WI38 (cell line): ENCODE data around the gene RXRA.

Experiments used
- H3K4me3 ChIP-seq: 2 replicates; pipeline ENCODE4 v1.5.1; 2011; ENCODE audit warnings: low read depth, mild to moderate bottlenecking, control low read depth, low read length
- TF ChIP-seq, protein P1 (sequence below): IDR thresholded peaks from 2 replicates; pipeline ENCODE4 v1.5.1; 2012; ENCODE audit warnings: low read depth, mild to moderate bottlenecking, control low read depth, low read length

Gene RXRA

DNA sequence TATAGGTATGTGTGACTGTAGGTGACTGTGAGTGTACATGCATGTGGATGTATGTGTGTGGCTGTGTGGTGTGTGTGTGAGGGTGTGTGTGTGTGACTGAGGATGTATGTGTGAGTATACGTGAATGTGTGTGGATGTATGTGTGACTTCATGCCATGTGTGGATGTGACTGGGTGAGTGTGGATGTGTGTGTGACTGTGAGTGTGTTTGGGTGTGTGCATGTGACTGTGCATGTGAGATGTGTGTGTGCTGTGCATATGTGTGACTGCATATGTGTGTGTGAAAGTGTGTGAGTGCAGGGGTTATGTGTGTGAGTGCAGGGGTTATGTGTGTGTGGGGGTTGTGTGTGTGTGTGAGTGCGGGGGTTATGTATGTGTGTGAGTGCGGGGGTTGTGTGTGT is 42.3 kb downstream of the RXRA start:
- TF ChIP-seq, protein P1, sequence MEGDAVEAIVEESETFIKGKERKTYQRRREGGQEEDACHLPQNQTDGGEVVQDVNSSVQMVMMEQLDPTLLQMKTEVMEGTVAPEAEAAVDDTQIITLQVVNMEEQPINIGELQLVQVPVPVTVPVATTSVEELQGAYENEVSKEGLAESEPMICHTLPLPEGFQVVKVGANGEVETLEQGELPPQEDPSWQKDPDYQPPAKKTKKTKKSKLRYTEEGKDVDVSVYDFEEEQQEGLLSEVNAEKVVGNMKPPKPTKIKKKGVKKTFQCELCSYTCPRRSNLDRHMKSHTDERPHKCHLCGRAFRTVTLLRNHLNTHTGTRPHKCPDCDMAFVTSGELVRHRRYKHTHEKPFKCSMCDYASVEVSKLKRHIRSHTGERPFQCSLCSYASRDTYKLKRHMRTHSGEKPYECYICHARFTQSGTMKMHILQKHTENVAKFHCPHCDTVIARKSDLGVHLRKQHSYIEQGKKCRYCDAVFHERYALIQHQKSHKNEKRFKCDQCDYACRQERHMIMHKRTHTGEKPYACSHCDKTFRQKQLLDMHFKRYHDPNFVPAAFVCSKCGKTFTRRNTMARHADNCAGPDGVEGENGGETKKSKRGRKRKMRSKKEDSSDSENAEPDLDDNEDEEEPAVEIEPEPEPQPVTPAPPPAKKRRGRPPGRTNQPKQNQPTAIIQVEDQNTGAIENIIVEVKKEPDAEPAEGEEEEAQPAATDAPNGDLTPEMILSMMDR, result no peak

DNA sequence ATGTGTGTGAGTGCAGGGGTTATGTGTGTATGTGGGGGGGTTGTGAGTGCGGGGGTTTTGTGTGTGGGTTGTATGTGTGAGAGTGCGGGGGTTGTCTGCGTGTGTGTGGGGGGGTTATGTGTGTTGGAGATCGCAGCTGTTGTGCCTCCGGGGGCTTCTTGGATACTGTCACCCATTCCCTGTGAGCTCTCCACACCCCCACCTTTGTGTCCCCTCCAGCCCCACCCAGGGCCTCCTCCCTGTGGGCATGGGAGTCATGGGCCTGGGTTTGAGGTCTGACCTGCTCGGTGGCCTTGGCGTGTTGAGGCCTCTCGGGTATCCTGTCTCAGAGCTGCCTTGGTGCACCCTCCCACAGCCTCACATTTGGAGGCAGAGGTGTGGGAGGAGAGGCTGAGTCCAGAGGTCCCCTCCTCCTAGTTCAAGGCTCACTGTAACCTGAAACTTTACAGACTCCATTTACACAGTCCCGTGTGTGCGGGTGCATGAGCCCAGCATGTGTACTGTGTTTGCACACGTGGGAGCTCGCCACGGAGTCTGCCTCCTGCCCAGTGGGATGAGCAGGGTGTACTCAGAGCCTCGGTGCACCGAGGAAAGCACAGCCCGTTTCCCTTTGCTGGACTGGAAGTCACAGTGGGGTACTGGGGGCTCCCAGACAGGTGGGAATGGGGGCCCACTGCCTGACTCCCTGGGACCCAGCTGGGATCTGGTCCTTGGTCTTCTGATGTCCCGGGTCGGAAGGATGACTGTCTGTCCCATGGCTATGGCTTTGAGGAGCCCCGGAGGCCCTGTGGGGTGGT is 43.4 kb downstream of the RXRA start:
- H3K4me3 ChIP-seq, result no peak overlapping the region
- TF ChIP-seq, protein P1, result no peak

More for the DNA sequence above, 42.3 kb downstream of the RXRA start:
- no peak overlapping the region for H3K4me3 ChIP-seq

DNA sequence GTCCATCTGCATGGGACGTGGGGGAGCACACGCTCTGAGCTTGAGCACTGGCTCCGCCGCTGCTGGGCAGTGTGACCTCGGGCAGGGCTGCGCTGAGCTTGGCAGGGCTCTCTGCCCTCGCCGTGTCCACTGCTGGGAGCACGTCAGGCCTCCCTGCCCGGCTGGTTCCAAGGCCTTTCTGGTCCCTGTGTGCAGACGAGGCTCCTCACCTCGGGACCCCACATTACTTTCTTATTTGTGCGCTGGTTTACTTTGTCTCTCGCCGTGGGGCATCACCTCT is 43.9 kb downstream of the RXRA start:
- TF ChIP-seq, protein P1, result no peak

DNA sequence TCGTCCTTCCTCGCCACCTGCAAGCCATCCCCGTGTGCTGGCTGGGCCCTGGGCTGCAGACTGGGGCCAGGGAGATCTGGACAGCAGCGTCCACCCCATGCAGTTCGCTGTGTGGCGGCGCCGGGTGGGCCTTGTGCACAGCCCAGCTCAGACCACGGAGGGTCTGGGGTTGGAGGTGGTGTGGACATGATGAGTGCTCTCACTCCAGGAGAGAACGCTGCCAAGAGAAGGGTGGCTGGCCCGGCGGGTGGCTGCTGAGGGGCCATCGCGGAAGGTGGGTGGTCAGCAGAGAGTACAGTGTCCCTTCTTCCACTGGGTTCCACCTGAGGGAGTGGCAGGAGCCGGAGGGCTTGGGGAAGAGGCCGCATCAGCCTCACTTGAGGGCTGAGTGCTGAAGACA is 44.4 kb downstream of the RXRA start:
- H3K4me3 ChIP-seq, result no peak overlapping the region
- TF ChIP-seq, protein P1, result no peak

More for the DNA sequence above, 43.9 kb downstream of the RXRA start:
- no peak overlapping the region for H3K4me3 ChIP-seq

DNA sequence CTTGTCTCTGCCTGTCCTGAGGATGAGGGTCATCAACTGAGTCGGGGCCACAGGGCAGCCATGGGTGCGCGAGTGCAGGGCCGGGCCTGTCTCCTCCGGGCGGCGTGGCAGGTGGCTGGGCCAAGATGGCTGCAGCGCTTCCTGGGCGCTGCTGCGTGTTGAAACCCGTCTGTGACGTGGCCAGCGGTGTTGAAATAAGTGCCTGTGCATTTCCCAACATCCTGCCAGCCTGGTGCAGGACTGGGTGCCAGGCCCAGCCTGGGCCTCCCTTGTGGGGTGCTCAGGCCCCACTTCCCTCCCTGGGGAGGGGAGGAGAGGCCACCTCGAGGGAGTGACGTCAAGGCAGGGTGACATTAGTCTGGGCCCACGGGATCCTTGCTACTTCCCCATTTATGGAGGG is 45.5 kb downstream of the RXRA start:
- TF ChIP-seq, protein P1, result no peak
- no peak overlapping the region for H3K4me3 ChIP-seq

DNA sequence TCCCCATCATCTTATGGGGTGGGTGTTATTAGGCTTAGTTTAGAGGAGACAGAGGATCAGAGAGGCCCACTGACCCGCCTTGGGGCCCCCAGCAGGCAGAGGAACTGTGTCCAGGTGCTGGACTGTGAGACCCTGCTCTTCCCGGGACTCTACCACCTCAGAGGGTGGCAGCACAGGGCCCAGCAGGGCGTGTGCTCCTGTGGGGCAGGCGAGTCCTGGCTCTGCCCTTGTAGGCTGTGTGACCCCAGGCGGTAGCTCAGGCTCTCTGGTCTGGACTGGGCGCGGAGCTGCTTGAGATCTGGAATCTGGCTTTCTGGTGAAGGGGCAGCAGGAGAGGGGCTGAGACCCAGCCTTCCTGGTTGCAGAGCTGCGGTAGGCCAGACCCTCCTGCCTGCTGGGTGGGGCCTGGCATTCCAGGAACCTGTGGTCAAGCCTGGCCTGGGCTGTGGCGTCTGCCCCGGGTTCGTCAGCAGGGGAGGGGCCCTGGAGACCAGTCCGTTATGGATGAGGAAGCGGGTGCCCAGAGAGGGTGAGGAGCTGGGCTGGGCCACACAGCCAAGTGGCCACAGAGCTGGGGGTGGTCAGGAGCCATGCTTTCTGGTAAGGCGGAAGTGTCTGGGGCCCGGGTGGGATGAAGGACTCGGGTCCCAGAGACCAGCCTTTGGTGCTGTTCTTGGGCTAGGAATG is 46.5 kb downstream of the RXRA start:
- H3K4me3 ChIP-seq, result no peak overlapping the region
- TF ChIP-seq, protein P1, result no peak

DNA sequence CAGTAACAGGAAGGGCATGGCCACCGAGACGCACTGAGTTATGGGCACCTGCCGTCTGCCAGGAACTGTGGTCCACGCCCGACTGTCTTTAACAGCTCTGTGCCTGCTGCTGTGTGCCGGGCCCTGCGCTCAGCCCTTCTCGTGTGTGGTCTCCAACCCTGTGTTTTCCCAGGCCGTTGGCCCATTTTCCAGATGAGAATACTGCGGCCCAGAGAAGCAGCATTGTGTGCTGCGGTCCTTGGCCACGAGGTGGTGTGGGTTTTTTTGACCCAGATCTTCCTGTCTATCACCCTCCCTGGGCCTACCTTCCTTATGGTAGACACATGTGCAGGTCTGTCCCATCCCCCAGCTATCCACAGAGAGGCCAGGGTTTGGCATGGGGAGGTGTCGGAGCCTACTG is 47.0 kb downstream of the RXRA start:
- TF ChIP-seq, protein P1, result no peak
- no peak overlapping the region for H3K4me3 ChIP-seq
